Panc1 (cell line): ENCODE measurements around the gene TERB1. TPM values are rescaled to one million over a fixed set of nuclear protein-coding genes. Genes with fewer than 3 reads are reported as not detected.

Experiments used
- ATAC-seq: fragments of 200-7000 bp; cut with Tn5 transposase; 2 replicates; pipeline ENCODE4 v1.9.1; 2020; ENCODE audit warnings: mild to moderate bottlenecking, moderate library complexity
- BruUV-seq: library from RNA; stranded (reverse); fragments of 400-500 nt; replicated peaks from 2 replicates; lab custom pipeline; 2021; lab: Mats Ljungman, UMichigan
- CTCF ChIA-PET: fragments of 300-600 bp; sonication (Branson Sonifier 250); formaldehyde crosslinking; loops from one replicate; lab custom pipeline; 2022; ENCODE audit warnings: antibody characterized with exemption; lab: Charles Lee
- POLR2A ChIA-PET: fragments of 300-600 bp; sonication (Branson Sonifier 250); formaldehyde crosslinking; loops from one replicate; lab custom pipeline; 2022; ENCODE audit warnings: antibody characterized with exemption; lab: Charles Lee
- DNase-seq: peaks from one replicate; pipeline ENCODE4 v3.0.0-alpha.2; 2010; ENCODE audit warnings: low read depth, low spot score
- H3K27ac ChIP-seq: 2 replicates; pipeline ENCODE4 v1.5.1; 2011; ENCODE audit warnings: mild to moderate bottlenecking, low read length, inconsistent platforms
- H3K27me3 ChIP-seq: fragments of 200-500 bp; sonication (Bioruptor generic); 2 replicates; pipeline ENCODE4 v1.6.0; 2014; ENCODE audit warnings: low read length, inconsistent platforms; ENCODE audit not compliant: control insufficient read depth, insufficient read depth
- H3K36me3 ChIP-seq: fragments of 200-500 bp; sonication (Bioruptor generic); 2 replicates; pipeline ENCODE4 v1.5.1; 2014; ENCODE audit warnings: inconsistent platforms, mild to moderate bottlenecking, low read length, moderate library complexity; ENCODE audit not compliant: control insufficient read depth, insufficient read depth
- H3K4me1 ChIP-seq: 2 replicates; pipeline ENCODE4 v1.5.1; 2011; ENCODE audit warnings: inconsistent platforms, mild to moderate bottlenecking, low read length, moderate library complexity; ENCODE audit not compliant: control insufficient read depth, insufficient read depth
- H3K4me3 ChIP-seq, 2 experiments: 2 replicates each; pipeline ENCODE4 v1.5.1; 2011 to 2012; ENCODE audit warnings: low read depth in 2 of 2, low read length in 2 of 2, mild to moderate bottlenecking in 2 of 2, inconsistent platforms in 1 of 2, moderate library complexity in 1 of 2
- H3K9me3 ChIP-seq: fragments of 200-500 bp; sonication (Bioruptor generic); 2 replicates; pipeline ENCODE4 v1.5.1; 2014; ENCODE audit warnings: low read depth, mild to moderate bottlenecking, inconsistent platforms, low read length, moderate library complexity; ENCODE audit not compliant: control insufficient read depth, insufficient read depth
- POLR2AphosphoS5 ChIP-seq: IDR thresholded peaks from 2 replicates; pipeline ENCODE4 v1.6.1; 2012; ENCODE audit warnings: mild to moderate bottlenecking, low read depth, low read length, moderate library complexity
- REST ChIP-seq, 2 experiments: IDR thresholded peaks; 2 replicates each; pipeline ENCODE4 v1.6.1; 2011 to 2012; ENCODE audit warnings: low read depth in 2 of 2, control low read depth in 1 of 2, low read length in 1 of 2, mild to moderate bottlenecking in 1 of 2, moderate library complexity in 1 of 2; ENCODE audit not compliant: insufficient read depth in 1 of 2
- SIN3A ChIP-seq: IDR thresholded peaks from 2 replicates; pipeline ENCODE4 v1.6.1; 2012; ENCODE audit warnings: low read depth, mild to moderate bottlenecking, low read length, moderate library complexity, borderline replicate concordance; ENCODE audit not compliant: insufficient read depth
- TCF7L2 ChIP-seq: IDR thresholded peaks from 2 replicates; pipeline ENCODE4 v1.6.1; 2011; ENCODE audit warnings: mild to moderate bottlenecking, low read depth, low read length, inconsistent platforms
- in situ Hi-C: cut with HindIII; loops from 2 replicates; pipeline ENCODE4 v1.10.0; 2016; ENCODE audit warnings: low sequenced_read_pairs, low pct_unique_long_range_greater_than_20kb
- intact Hi-C: fragments of 100-400 bp; cut with micrococcal nuclease; formaldehyde crosslinking; loops from one replicate; pipeline ENCODE4 v1.10.0; 2022; ENCODE audit not compliant: unreplicated experiment
- total RNA-seq: library from RNA; stranded (reverse); gene quantifications from one replicate; pipeline ENCODE4 v1.2.1, GENCODE V29; 2021; ENCODE audit not compliant: unreplicated experiment
- TF ChIP-seq, protein P1 (sequence below): fragments of 450-650 bp; IDR thresholded peaks from 2 replicates; pipeline ENCODE4 v1.5.1; 2017; ENCODE audit warnings: mild to moderate bottlenecking

TERB1 gene
- total RNA-seq, 1 experiment from 2014 or later = not detected

DNA sequence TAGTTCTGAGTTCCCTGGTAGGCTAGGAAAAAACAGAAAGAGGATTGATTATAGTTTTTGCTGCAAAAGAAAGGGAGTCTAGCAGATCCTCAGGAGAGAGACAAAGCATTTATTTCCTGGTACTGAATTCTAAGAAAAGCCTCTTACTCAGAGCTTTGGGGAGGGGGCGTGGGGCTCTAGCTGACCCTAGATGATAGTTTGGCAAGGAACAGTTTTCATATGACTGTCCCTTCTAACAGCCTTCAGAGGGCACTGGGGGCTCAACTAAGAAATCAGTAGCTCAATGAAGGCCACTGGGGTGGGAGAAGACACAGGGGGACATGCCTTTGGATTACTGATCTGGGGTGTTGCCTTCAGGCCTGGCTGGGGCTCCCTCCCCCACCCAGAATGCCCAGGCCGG, 46.8 kb upstream of the TERB1 start:
- no peak overlapping the region for H3K27ac ChIP-seq
- ATAC-seq = no peak
- TF ChIP-seq, protein P1, sequence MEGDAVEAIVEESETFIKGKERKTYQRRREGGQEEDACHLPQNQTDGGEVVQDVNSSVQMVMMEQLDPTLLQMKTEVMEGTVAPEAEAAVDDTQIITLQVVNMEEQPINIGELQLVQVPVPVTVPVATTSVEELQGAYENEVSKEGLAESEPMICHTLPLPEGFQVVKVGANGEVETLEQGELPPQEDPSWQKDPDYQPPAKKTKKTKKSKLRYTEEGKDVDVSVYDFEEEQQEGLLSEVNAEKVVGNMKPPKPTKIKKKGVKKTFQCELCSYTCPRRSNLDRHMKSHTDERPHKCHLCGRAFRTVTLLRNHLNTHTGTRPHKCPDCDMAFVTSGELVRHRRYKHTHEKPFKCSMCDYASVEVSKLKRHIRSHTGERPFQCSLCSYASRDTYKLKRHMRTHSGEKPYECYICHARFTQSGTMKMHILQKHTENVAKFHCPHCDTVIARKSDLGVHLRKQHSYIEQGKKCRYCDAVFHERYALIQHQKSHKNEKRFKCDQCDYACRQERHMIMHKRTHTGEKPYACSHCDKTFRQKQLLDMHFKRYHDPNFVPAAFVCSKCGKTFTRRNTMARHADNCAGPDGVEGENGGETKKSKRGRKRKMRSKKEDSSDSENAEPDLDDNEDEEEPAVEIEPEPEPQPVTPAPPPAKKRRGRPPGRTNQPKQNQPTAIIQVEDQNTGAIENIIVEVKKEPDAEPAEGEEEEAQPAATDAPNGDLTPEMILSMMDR = no peak
- TF ChIP-seq TCF7L2 (no peak), SIN3A (no peak), REST (IDR thresholded peaks at IDR 0.05; ENCODE audit: insufficient read depth in 1 of 2, low read depth in 2 of 2, low read length in 1 of 2) (no peak), POLR2AphosphoS5 (no peak)
- CTCF ChIA-PET = interaction anchor here (0.5 kb wide), 1 partner anchor 21 kb away, joined by 4 read pairs; no protein-coding TSS in a partner anchor
- no peaks in the 10 kb centered on the region; the same call in 1 of the 2 replicates for H3K27me3 ChIP-seq
- no peaks in the 10 kb centered on the region for H3K9me3 ChIP-seq
- no peak overlapping the region for H3K4me3 ChIP-seq
- H3K4me1 ChIP-seq = no peaks in the 10 kb centered on the region
- no peak for DNase-seq
- no peaks in the 10 kb centered on the region for H3K36me3 ChIP-seq
- intact Hi-C loops = no loop called here
- no TSS peak for BruUV-seq
- in situ Hi-C loops = no loop called here
- POLR2A ChIA-PET = no interaction called here

GRCh38 chr16:66847533-66848067, 46.2 kb upstream of the TERB1 start:
- intact Hi-C loops = no loop called here
- H3K4me3 ChIP-seq = no peak overlapping the region
- no peak for TF ChIP-seq SIN3A
- TF ChIP-seq, protein P1 = no peak
- no peak for TF ChIP-seq REST (IDR thresholded peaks at IDR 0.05; ENCODE audit: insufficient read depth in 1 of 2, low read depth in 2 of 2, low read length in 1 of 2)
- TF ChIP-seq POLR2AphosphoS5 = no peak
- TF ChIP-seq TCF7L2 = no peak
- H3K9me3 ChIP-seq = no peaks in the 10 kb centered on the region
- ATAC-seq = no peak
- no TSS peak for BruUV-seq
- no peaks in the 10 kb centered on the region for H3K4me1 ChIP-seq
- ChIA-PET POLR2A (interaction anchor here (0.7 kb wide), 1 partner anchor 1812 kb away, joined by 3 read pairs; no protein-coding TSS in a partner anchor), CTCF (no interaction called here)
- H3K27ac ChIP-seq = no peak overlapping the region
- in situ Hi-C loops = no loop called here
- no peaks in the 10 kb centered on the region; the same call in 1 of the 2 replicates for H3K27me3 ChIP-seq
- no peaks in the 10 kb centered on the region for H3K36me3 ChIP-seq
- DNase-seq = no peak
